Upper lobe of left lung (tissue), 6 donors: ENCODE data around the gene IPPK. TPM values are rescaled to one million over a fixed set of nuclear protein-coding genes. Genes with fewer than 3 reads are reported as not detected.

Source experiments
- ATAC-seq, 2 donors: fragments of 200-7000 bp; cut with Tn5 transposase; one replicate each; pipeline ENCODE4 v1.9.1; 2022; ENCODE audit warnings: mild to moderate bottlenecking in 2 of 2, moderate library complexity in 2 of 2; ENCODE audit not compliant: low FRiP score in 2 of 2
- DNase-seq, 2 donors: peaks; one replicate each; pipeline ENCODE4 v3.0.0-alpha.2; 2019 to 2020
- H3K27ac ChIP-seq, 4 donors: fragments of 200-600 bp; sonication (generic); one replicate each; pipeline ENCODE4 v1.5.1; 2016 to 2019
- H3K27me3 ChIP-seq, 4 donors: fragments of 200-600 bp; sonication (generic); one replicate each; pipeline ENCODE4 v1.5.1; 2017 to 2019
- H3K36me3 ChIP-seq, 4 donors: fragments of 200-600 bp; sonication (generic); one replicate each; pipeline ENCODE4 v1.5.1; 2016 to 2019
- H3K4me1 ChIP-seq, 4 donors: fragments of 200-600 bp; sonication (generic); one replicate each; pipeline ENCODE4 v1.5.1; 2018 to 2019
- H3K4me3 ChIP-seq, 4 donors: fragments of 200-600 bp; sonication (generic); one replicate each; pipeline ENCODE4 v1.5.1; 2017 to 2019; ENCODE audit warnings: mild to moderate bottlenecking in 2 of 4, moderate library complexity in 1 of 4
- H3K9me3 ChIP-seq, 4 donors: fragments of 200-600 bp; sonication (generic); one replicate each; pipeline ENCODE4 v1.5.1; 2018 to 2019
- CTCF ChIP-seq, 6 experiments: fragments of 450-650 bp in 4 of 6; fragments of 200-600 bp in 2 of 6; sonication (generic) in 2 of 6; IDR thresholded peaks; one replicate each; pipeline ENCODE4 v1.5.1; 2016 to 2019; ENCODE audit warnings: antibody characterized with exemption in 6 of 6
- EP300 ChIP-seq, 4 donors: sonication (generic); formaldehyde crosslinking; IDR thresholded peaks; one replicate each; pipeline ENCODE4 v1.5.1; 2017; ENCODE audit warnings: antibody characterized with exemption in 4 of 4, control low read depth in 2 of 4
- POLR2A ChIP-seq, 4 donors: fragments of 450-650 bp; IDR thresholded peaks; one replicate each; pipeline ENCODE4 v1.5.1; 2016 to 2017; ENCODE audit warnings: antibody characterized with exemption in 4 of 4, mild to moderate bottlenecking in 2 of 4
- POLR2AphosphoS5 ChIP-seq, 2 donors: sonication (generic); formaldehyde crosslinking; IDR thresholded peaks; one replicate each; pipeline ENCODE4 v1.5.1; 2017; ENCODE audit warnings: antibody characterized with exemption in 2 of 2
- WGBS, 2 donors: methylation state at CpG; one replicate each; pipeline ENCODE4 v1.1.5; 2017 to 2018; 5-methylcytosine and 5-hydroxymethylcytosine counted together
- total RNA-seq, 6 donors: library from RNA; depleted of rRNA in 4 of 6; stranded (reverse); fragments of >200 nt in 4 of 6; gene quantifications; one replicate each; pipeline versions ENCODE4 v1.1.0 to v1.2.1, GENCODE V29; 2016 to 2021
- donor health status: DM: no; HTN: no; CAD: no; lungs with moderate emphysema.
- donor health status: DM: no; HTN: yes; CAD: no; lungs with severe emphysema.

IPPK gene
- total RNA-seq, 6 donors from 2014 or later: 4.7 to 16.6 (median 6.5) TPM

DNA sequence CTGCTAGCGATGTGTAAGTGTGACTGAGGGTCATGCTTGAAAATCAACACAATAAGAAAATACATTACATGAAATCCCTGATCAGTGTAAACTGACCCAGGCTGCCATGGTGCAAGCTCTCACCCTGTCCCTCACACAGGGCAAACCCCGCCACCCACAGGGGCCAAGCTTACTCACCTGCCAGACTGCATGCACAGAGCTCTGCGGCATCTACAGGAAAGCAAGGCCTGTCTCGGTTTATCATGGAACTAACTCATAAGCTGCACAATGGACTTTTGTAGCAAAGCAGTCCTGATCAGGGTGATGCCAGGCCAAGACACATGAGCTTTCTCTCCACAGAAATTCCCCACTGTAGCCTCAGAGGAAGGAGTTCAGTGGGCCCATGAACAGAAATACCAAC, 9.7 kb downstream of the IPPK start:
- H3K27ac ChIP-seq: no peak overlapping the region
- peaks cover 3 to 36% (median 16%) of the 10 kb centered on the region in 4 donors for H3K36me3 ChIP-seq
- peaks cover 0 to 25% (median 2%) of the 10 kb centered on the region in 4 donors for H3K4me1 ChIP-seq
- 90 to 96% methylated on average over 4 of the region's 4 CpGs for WGBS, 2 donors
- H3K27me3 ChIP-seq: no peaks in the 10 kb centered on the region
- TF ChIP-seq POLR2AphosphoS5 (IDR thresholded peaks at IDR 0.05): no peak
- no peak for DNase-seq
- H3K9me3 ChIP-seq: no peaks in the 10 kb centered on the region
- ATAC-seq: no peak
- no peak overlapping the region for H3K4me3 ChIP-seq

DNA sequence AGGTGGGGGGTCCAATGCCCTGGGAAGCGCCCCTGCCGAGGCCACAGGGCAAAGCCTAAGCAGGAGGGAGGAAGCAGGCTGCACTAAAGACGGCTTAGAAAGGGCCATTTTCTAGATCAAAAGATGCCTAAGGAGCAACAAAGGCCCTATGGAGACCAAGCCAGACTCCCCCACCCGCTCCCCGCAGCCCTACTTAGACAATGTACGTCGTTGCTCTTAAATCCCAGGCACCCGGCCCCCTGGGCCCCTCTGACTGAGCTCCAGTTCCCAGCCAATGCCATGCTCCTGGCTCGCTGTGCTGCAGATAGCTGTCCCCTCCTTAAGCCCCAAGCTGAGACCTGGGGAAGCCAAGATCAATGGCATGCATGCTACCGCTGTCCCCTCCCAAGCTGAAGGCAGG, 10.3 kb downstream of the IPPK start:
- Histone ChIP-seq H3K9me3 (no peaks in the 10 kb centered on the region), H3K4me3 (no peak overlapping the region), H3K27ac (no peak overlapping the region), H3K4me1 (peaks cover 0 to 25% (median under 1%) of the 10 kb centered on the region in 4 donors), H3K36me3 (peaks cover 3 to 42% (median 19%) of the 10 kb centered on the region in 4 donors), H3K27me3 (no peaks in the 10 kb centered on the region)
- WGBS, 2 donors: 89 to 97% methylated on average over 10 of the region's 10 CpGs
- TF ChIP-seq CTCF (IDR thresholded peaks at IDR 0.05) (no peak), POLR2AphosphoS5 (IDR thresholded peaks at IDR 0.05) (no peak)
- DNase-seq: no peak
- ATAC-seq: no peak

DNA sequence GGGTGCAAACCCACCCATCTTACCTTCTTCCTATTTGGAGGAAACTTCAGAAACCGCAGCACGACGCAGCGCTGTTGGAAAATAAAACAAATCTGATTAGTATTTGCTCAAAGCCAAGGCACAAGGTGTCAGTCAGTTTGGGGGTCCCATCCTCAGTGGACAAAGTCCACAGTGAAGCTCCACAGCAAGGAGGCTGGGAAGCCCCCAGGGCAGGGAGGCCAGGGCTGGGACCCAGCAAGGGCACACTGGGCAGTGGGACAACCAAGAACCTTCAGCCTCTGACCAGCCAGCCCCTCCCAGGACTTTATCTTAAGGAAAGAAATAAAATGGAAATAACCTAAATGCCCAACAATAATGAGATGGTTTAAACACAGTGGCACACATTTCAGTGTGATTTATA, 11.3 kb downstream of the IPPK start:
- DNase-seq: no peak
- H3K36me3 ChIP-seq: peaks cover 3 to 51% (median 26%) of the 10 kb centered on the region in 4 donors
- TF ChIP-seq POLR2A (IDR thresholded peaks at IDR 0.05): no peak
- TF ChIP-seq CTCF (IDR thresholded peaks at IDR 0.05): no peak
- no peak for TF ChIP-seq POLR2AphosphoS5 (IDR thresholded peaks at IDR 0.05)
- TF ChIP-seq EP300 (IDR thresholded peaks at IDR 0.05): no peak

GRCh38 chr9:92658176-92658575, 11.8 kb downstream of the IPPK start:
- no peak for TF ChIP-seq CTCF (IDR thresholded peaks at IDR 0.05)
- no peak for TF ChIP-seq POLR2AphosphoS5 (IDR thresholded peaks at IDR 0.05)
- no peak for TF ChIP-seq EP300 (IDR thresholded peaks at IDR 0.05)
- TF ChIP-seq POLR2A (IDR thresholded peaks at IDR 0.05): no peak
- ATAC-seq: no peak
- no peak for DNase-seq
- H3K27me3 ChIP-seq: no peaks in the 10 kb centered on the region
- no peaks in the 10 kb centered on the region for H3K9me3 ChIP-seq
- no peak overlapping the region for H3K27ac ChIP-seq
- 96 to 97% methylated on average over 6 to 7 of the region's 7 CpGs for WGBS, 2 donors
- H3K36me3 ChIP-seq: peaks cover 3 to 48% (median 27%) of the 10 kb centered on the region in 4 donors
- H3K4me1 ChIP-seq: peaks cover 0 to 24% (median 0%) of the 10 kb centered on the region in 4 donors
- H3K4me3 ChIP-seq: no peak overlapping the region

More for the DNA sequence above, 11.3 kb downstream of the IPPK start:
- Histone ChIP-seq H3K27ac (no peak overlapping the region), H3K27me3 (no peaks in the 10 kb centered on the region), H3K4me1 (peaks cover 0 to 24% (median 0%) of the 10 kb centered on the region in 4 donors), H3K9me3 (no peaks in the 10 kb centered on the region), H3K4me3 (no peak overlapping the region)
- WGBS, 2 donors: 98% methylated on average over 4 of the region's 4 CpGs
- ATAC-seq: no peak

DNA sequence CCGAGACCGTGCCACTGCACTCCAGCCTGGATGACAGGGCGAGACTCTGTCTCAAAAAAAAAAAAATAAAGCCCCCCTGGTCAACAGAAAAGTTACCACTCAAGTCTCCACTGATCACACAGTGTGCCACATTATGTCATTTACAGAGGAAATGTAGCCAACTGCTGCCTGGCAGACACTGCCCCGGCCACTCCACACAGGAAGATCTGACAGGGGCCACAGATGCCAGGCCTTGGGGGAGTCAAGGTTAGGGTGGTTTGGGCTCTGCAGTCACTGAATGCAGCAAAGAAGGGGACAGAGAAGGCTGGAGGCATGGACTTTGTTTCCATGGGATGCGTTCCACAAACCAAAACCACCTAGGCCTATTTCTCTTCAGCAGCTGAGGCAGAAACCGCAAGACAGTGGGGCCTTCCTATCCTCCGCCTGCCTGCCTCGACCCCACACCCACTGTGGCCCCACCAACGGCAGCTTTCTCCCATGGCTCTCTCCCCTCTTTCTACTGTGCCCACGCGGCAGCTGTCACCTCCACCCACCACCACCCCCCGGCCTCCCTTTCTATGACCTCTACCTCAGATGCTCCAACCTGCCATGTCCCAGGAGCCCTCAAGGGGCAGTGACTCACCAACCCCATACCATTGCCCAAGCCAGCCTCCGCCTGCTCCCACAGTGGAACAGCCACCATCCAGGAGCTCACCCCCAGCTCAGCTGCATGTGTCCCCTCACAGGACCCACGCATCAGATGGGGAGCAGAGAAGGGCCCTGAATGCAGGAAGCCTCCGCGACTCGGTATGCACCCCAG, 12.4 kb downstream of the IPPK start:
- ATAC-seq: no peak
- DNase-seq: no peak
- no peaks in the 10 kb centered on the region for H3K9me3 ChIP-seq
- no peak overlapping the region for H3K27ac ChIP-seq
- H3K36me3 ChIP-seq: peaks cover 3 to 55% (median 27%) of the 10 kb centered on the region in 4 donors
- TF ChIP-seq EP300 (IDR thresholded peaks at IDR 0.05): no peak
- TF ChIP-seq POLR2AphosphoS5 (IDR thresholded peaks at IDR 0.05): no peak
- no peak for TF ChIP-seq POLR2A (IDR thresholded peaks at IDR 0.05)
- no peak for TF ChIP-seq CTCF (IDR thresholded peaks at IDR 0.05)
- WGBS, 2 donors: 92 to 98% methylated on average over 13 to 17 of the region's 17 CpGs
- H3K27me3 ChIP-seq: no peaks in the 10 kb centered on the region
- H3K4me1 ChIP-seq: peaks cover 0 to 24% (median 0%) of the 10 kb centered on the region in 4 donors
- H3K4me3 ChIP-seq: no peak overlapping the region
